Mesenchymal stem cell (in vitro differentiated cells and primary cell): ENCODE data around the gene POLDIP2.

Experiments used
- DNase-seq: peaks from one replicate; pipeline ENCODE4 v3.0.0-alpha.2; 2013
- H2AFZ ChIP-seq: one replicate; pipeline ENCODE4 v1.6.1; 2013; ENCODE audit warnings: low read depth, mild to moderate bottlenecking, control low read depth, inconsistent platforms, low read length, moderate library complexity
- H2AK5ac ChIP-seq: 2 replicates; pipeline ENCODE4 v1.6.1; 2013; ENCODE audit warnings: low read length, moderate library complexity, mild to moderate bottlenecking, inconsistent platforms; ENCODE audit not compliant: severe bottlenecking
- H2BK120ac ChIP-seq: one replicate; pipeline ENCODE4 v1.6.1; 2013; ENCODE audit warnings: low read depth, mild to moderate bottlenecking, inconsistent platforms, low read length, moderate library complexity
- H2BK12ac ChIP-seq, 2 experiments: one replicate each; pipeline ENCODE4 v1.6.1; 2013; ENCODE audit warnings: inconsistent platforms in 2 of 2, low read length in 2 of 2, mild to moderate bottlenecking in 2 of 2, moderate library complexity in 2 of 2, control low read depth in 1 of 2
- H2BK15ac ChIP-seq: one replicate; pipeline ENCODE4 v1.6.1; 2013; ENCODE audit warnings: mild to moderate bottlenecking, low read depth, inconsistent platforms; ENCODE audit not compliant: poor library complexity, severe bottlenecking
- H2BK5ac ChIP-seq: 2 replicates; pipeline ENCODE4 v1.6.1; 2013; ENCODE audit warnings: low read depth, mild to moderate bottlenecking, low read length, control low read depth, inconsistent platforms; ENCODE audit not compliant: poor library complexity, severe bottlenecking
- H3K14ac ChIP-seq, 2 experiments: one replicate each; pipeline ENCODE4 v1.6.1; 2013; ENCODE audit warnings: inconsistent platforms in 2 of 2, low read length in 2 of 2, control low read depth in 1 of 2, mild to moderate bottlenecking in 1 of 2, moderate library complexity in 1 of 2
- H3K18ac ChIP-seq, 2 experiments: one replicate each; pipeline ENCODE4 v1.6.1; 2013; ENCODE audit warnings: inconsistent platforms in 2 of 2, low read length in 2 of 2, control low read depth in 1 of 2, low read depth in 1 of 2, mild to moderate bottlenecking in 1 of 2
- H3K23ac ChIP-seq, 2 experiments: one replicate each; pipeline ENCODE4 v1.6.1; 2013; ENCODE audit warnings: inconsistent platforms in 2 of 2, low read length in 2 of 2, mild to moderate bottlenecking in 2 of 2, moderate library complexity in 2 of 2, control low read depth in 1 of 2
- H3K27ac ChIP-seq: 2 replicates; pipeline ENCODE4 v1.5.1; 2013; ENCODE audit warnings: mild to moderate bottlenecking, moderate library complexity, low read length, control low read depth, inconsistent platforms; ENCODE audit not compliant: poor library complexity, severe bottlenecking
- H3K27me3 ChIP-seq, 2 experiments: 2 replicates each; pipeline versions ENCODE4 v1.6.1 to v1.7.0; 2013; ENCODE audit warnings: low read length in 2 of 2, mild to moderate bottlenecking in 2 of 2, moderate library complexity in 2 of 2, control low read depth in 1 of 2, inconsistent platforms in 1 of 2; ENCODE audit not compliant: control insufficient read depth in 1 of 2, insufficient read depth in 1 of 2
- H3K36me3 ChIP-seq, 2 experiments: 2 replicates each; pipeline versions ENCODE4 v1.6.1 to v1.7.0; 2013; ENCODE audit warnings: low read length in 2 of 2, control low read depth in 1 of 2, inconsistent platforms in 1 of 2, low read depth in 1 of 2, mild to moderate bottlenecking in 1 of 2; ENCODE audit not compliant: insufficient read depth in 2 of 2, control insufficient read depth in 1 of 2
- H3K4ac ChIP-seq, 2 experiments: one replicate each; pipeline ENCODE4 v1.6.1; 2013; ENCODE audit warnings: inconsistent platforms in 2 of 2, low read length in 2 of 2, mild to moderate bottlenecking in 2 of 2, moderate library complexity in 2 of 2, control low read depth in 1 of 2, low read depth in 1 of 2
- H3K4me1 ChIP-seq: 2 replicates; pipeline ENCODE4 v1.6.1; 2013; ENCODE audit warnings: low read depth, low read length, control low read depth; ENCODE audit not compliant: control insufficient read depth, insufficient read depth
- H3K4me2 ChIP-seq: 2 replicates; pipeline ENCODE4 v1.6.1; 2013; ENCODE audit warnings: low read length, mild to moderate bottlenecking, inconsistent platforms; ENCODE audit not compliant: poor library complexity, severe bottlenecking
- H3K4me3 ChIP-seq, 2 experiments: 2 replicates each; pipeline versions ENCODE4 v1.5.1 to v1.7.0; 2013; ENCODE audit warnings: low read length in 2 of 2, mild to moderate bottlenecking in 2 of 2, control low read depth in 1 of 2, low read depth in 1 of 2; ENCODE audit not compliant: insufficient read depth in 1 of 2
- H3K79me1 ChIP-seq: replicated peaks from 2 replicates; pipeline ENCODE4 v1.6.1; 2013; ENCODE audit warnings: mild to moderate bottlenecking, control low read depth, low read length, inconsistent platforms; ENCODE audit not compliant: poor library complexity, severe bottlenecking
- H3K9ac ChIP-seq: 2 replicates; pipeline ENCODE4 v1.7.0; 2013; ENCODE audit warnings: mild to moderate bottlenecking, low read length, moderate library complexity
- H3K9me3 ChIP-seq: 2 replicates; pipeline ENCODE4 v1.7.0; 2013; ENCODE audit warnings: mild to moderate bottlenecking, low read length; ENCODE audit not compliant: control insufficient read depth
- H4K8ac ChIP-seq: one replicate; pipeline ENCODE4 v1.6.1; 2013; ENCODE audit warnings: inconsistent platforms, mild to moderate bottlenecking, low read length, moderate library complexity
- H4K91ac ChIP-seq: one replicate; pipeline ENCODE4 v1.6.1; 2013; ENCODE audit warnings: mild to moderate bottlenecking, low read length, inconsistent platforms
- WGBS: methylation state at CpG from one replicate; pipeline ENCODE4 v1.1.7; 2013; ENCODE audit warnings: mixed read lengths; 5-methylcytosine and 5-hydroxymethylcytosine counted together

The POLDIP2 gene

GRCh38 chr17:28326114-28326513 lies 31.2 kb downstream of the POLDIP2 start:
- DNase-seq = no peak
- no peak overlapping the region for H3K27ac ChIP-seq
- no peak overlapping the region for H4K91ac ChIP-seq
- peaks cover 30% of the 10 kb centered on the region for H3K79me1 ChIP-seq
- no peak overlapping the region for H2BK5ac ChIP-seq
- peaks cover 10% of the 10 kb centered on the region for H3K4me1 ChIP-seq
- peak overlapping the region; percentile 36 for H2AK5ac ChIP-seq
- H4K8ac ChIP-seq = no peak overlapping the region
- H3K4ac ChIP-seq = no peak overlapping the region
- H2BK15ac ChIP-seq = no peak overlapping the region
- no peak overlapping the region for H3K4me3 ChIP-seq
- H3K36me3 ChIP-seq = peaks cover 18 to 50% of the 10 kb centered on the region in 2 experiments
- H2BK120ac ChIP-seq = no peak overlapping the region
- no peaks in the 10 kb centered on the region for H3K9me3 ChIP-seq
- H3K23ac ChIP-seq = no peak overlapping the region
- no peak overlapping the region for H2AFZ ChIP-seq
- no peak overlapping the region for H2BK12ac ChIP-seq
- H3K18ac ChIP-seq = no peak overlapping the region
- H3K9ac ChIP-seq = no peak overlapping the region
- no peaks in the 10 kb centered on the region for H3K27me3 ChIP-seq
- no peak overlapping the region for H3K14ac ChIP-seq
- no peak overlapping the region for H3K4me2 ChIP-seq
- whole genome bisulfite sequencing = 99% methylated on average over 7 of the region's 7 CpGs

- DNase-seq = no peak
- Histone ChIP-seq H3K4me3 (no peak overlapping the region), H3K4me1 (peaks cover 10% of the 10 kb centered on the region), H2AK5ac (no peak overlapping the region), H4K8ac (no peak overlapping the region), H2AFZ (no peak overlapping the region), H3K4me2 (peak overlapping the region; percentile 22), H3K9ac (no peak overlapping the region), H2BK12ac (no peak overlapping the region), H3K36me3 (peaks cover 11 to 41% of the 10 kb centered on the region in 2 experiments), H3K27me3 (no peaks in the 10 kb centered on the region), H2BK15ac (no peak overlapping the region), H3K79me1 (peaks cover 29% of the 10 kb centered on the region), H2BK5ac (no peak overlapping the region), H4K91ac (no peak overlapping the region), H3K9me3 (no peaks in the 10 kb centered on the region), H3K14ac (peak overlapping the region in 1 of 2 experiments; percentile 21), H3K4ac (no peak overlapping the region), H3K18ac (no peak overlapping the region), H2BK120ac (no peak overlapping the region), H3K27ac (no peak overlapping the region), H3K23ac (no peak overlapping the region)
- 80% methylated on average over 5 of the region's 5 CpGs for WGBS
Observed at GRCh38 chr17:28325211-28325610, 32.1 kb downstream of the POLDIP2 start.

- H3K79me1 ChIP-seq = peaks cover 33% of the 10 kb centered on the region
- 97% methylated on average over 1 of the region's 3 CpGs for WGBS
- no peak overlapping the region for H2BK120ac ChIP-seq
Observed at GRCh38 chr17:28324781-28325180, 32.5 kb downstream of the POLDIP2 start.

GRCh38 chr17:28324267-28324745 lies 33.0 kb downstream of the POLDIP2 start:
- Histone ChIP-seq H3K18ac (no peak overlapping the region), H2AK5ac (no peak overlapping the region), H3K4ac (no peak overlapping the region), H2BK12ac (no peak overlapping the region), H4K8ac (no peak overlapping the region), H3K14ac (no peak overlapping the region), H3K27ac (peak overlapping the region; percentile 16), H3K79me1 (peaks cover 36% of the 10 kb centered on the region), H3K4me1 (peaks cover 10% of the 10 kb centered on the region), H2BK5ac (no peak overlapping the region), H2AFZ (no peak overlapping the region), H3K4me2 (peak overlapping the region; percentile 29), H3K9ac (no peak overlapping the region), H4K91ac (no peak overlapping the region), H3K23ac (no peak overlapping the region), H3K36me3 (peaks cover 8 to 39% of the 10 kb centered on the region in 2 experiments), H3K27me3 (no peaks in the 10 kb centered on the region), H2BK120ac (no peak overlapping the region), H3K9me3 (no peaks in the 10 kb centered on the region), H3K4me3 (no peak overlapping the region), H2BK15ac (no peak overlapping the region)
- WGBS = 94% methylated on average over 4 of the region's 5 CpGs
- no peak for DNase-seq

More at GRCh38 chr17:28324781-28325180, 32.5 kb downstream of the POLDIP2 start:
- peak overlapping the region in 1 of 2 experiments; percentile 21 for H3K14ac ChIP-seq
- no peak overlapping the region for H2AK5ac ChIP-seq
- H3K4me2 ChIP-seq = no peak overlapping the region
- no peaks in the 10 kb centered on the region for H3K9me3 ChIP-seq
- DNase-seq = no peak
- peaks cover 11 to 41% of the 10 kb centered on the region in 2 experiments for H3K36me3 ChIP-seq
- H3K9ac ChIP-seq = no peak overlapping the region
- H2BK12ac ChIP-seq = no peak overlapping the region
- H3K27me3 ChIP-seq = no peaks in the 10 kb centered on the region
- no peak overlapping the region for H3K18ac ChIP-seq
- H3K23ac ChIP-seq = no peak overlapping the region
- H3K4me3 ChIP-seq = no peak overlapping the region
- H4K91ac ChIP-seq = no peak overlapping the region
- no peak overlapping the region for H2BK15ac ChIP-seq
- H2BK5ac ChIP-seq = no peak overlapping the region
- H3K27ac ChIP-seq = peak overlapping the region; percentile 16
- H2AFZ ChIP-seq = no peak overlapping the region
- peaks cover 10% of the 10 kb centered on the region for H3K4me1 ChIP-seq
- no peak overlapping the region for H3K4ac ChIP-seq
- H4K8ac ChIP-seq = no peak overlapping the region
